ENCODE results near the gene SOWAHA. TPM values are rescaled to one million over a fixed set of nuclear protein-coding genes. Genes with fewer than 3 reads are reported as not detected.

Gene SOWAHA
- total RNA-seq, 1 experiment from 2014 or later, result 0.78 TPM

DNA sequence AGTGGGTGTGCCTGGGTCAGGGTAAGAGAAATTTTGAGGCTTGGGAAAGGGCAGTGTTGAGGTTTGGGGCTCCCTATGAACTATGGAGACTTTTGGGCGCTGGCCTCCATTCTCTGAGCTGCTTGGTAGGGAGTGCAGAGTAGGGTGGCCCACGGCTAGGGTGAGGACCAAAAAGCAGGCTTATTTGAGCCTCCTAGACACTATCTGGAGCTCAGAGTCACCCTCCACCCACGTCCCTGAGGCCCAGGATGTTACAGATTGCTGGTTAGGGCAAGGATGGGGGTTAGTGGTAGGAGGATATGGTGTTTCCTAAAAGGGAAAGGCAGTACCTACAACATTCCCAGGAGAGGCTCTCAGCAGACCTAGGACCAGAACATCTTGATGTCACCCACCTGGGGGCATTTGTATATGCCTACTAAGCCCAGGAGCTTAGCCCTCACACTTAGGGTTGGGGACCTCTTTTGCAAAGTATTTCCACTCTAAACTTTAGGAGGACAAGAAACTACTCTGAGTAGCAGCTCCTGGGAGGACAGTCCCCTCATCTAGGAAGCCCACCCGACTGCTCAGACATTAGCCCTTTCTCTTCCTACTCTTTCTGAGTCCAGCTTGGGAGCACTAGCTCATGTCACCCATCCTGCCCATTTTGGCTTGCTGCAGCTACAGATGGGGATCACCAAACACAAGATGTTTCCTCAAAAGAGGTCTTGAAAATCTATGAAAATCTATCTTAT, 15.0 kb downstream of the SOWAHA start:
- no peak overlapping the region for H3K4me3 Mint-ChIP-seq (ENCODE audit: low read depth, unreplicated experiment)
- no peaks in the 10 kb centered on the region for H3K27me3 Mint-ChIP-seq (ENCODE audit: unreplicated experiment)
- BruUV-seq (replicated peaks), result TSS peak; percentile 43

DNA sequence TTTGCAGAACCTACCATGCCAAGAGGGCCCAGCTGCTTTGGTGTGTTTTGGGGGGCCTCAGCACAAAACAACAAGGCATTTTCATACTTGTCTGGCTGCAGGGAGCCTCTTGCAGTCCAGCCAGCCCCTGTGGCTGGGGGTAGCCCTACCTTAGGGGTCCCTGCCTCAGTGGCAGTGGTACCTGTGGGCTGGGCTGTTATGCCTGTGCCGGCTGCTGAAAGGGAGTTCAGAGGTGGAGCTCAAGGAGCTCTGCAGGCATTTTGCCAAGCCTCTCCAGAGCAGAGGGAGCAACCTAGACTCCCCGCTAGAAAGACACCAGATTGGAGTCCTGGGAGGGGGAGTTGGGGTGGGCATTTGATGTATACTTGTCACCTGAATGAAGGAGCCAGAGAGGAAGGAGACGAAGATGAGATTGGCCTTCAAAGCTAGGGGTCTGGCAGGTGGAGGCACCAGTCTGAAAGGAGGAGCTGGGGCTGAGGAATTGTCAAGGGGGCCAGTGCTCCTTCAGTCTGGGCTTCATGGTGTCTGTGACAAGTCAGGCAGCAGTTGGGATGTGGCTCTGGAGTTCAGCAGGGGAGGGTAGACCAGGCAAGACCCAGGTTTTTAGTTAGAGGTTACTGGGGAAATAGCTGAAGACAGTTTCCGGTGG, 15.9 kb downstream of the SOWAHA start:
- CTCF ChIA-PET, result interaction anchor here (0.8 to 3.2 kb wide), 5 partner anchors 16 to 59 kb away, joined by 3 to 23 read pairs (median 3); no protein-coding TSS in a partner anchor
- H3K36me3 Mint-ChIP-seq (ENCODE audit: insufficient read depth, unreplicated experiment), result peaks cover 35% of the 10 kb centered on the region
- peak overlapping the region; percentile 78 for H3K27ac Mint-ChIP-seq (ENCODE audit: unreplicated experiment)
- no peak for DNase-seq
- no peak for TF ChIP-seq CTCF (IDR thresholded peaks at IDR 0.05; ENCODE audit: unreplicated experiment)
- H3K9me3 Mint-ChIP-seq (ENCODE audit: low read depth, unreplicated experiment), result no peaks in the 10 kb centered on the region
- H3K4me1 Mint-ChIP-seq (ENCODE audit: low read depth, unreplicated experiment), result peaks cover 19% of the 10 kb centered on the region
- H3K4me3 Mint-ChIP-seq (ENCODE audit: low read depth, unreplicated experiment), result peak overlapping the region; percentile 95
- no TSS peak for BruUV-seq (replicated peaks)
- H3K27me3 Mint-ChIP-seq (ENCODE audit: unreplicated experiment), result no peaks in the 10 kb centered on the region
- intact Hi-C loops (cut with micrococcal nuclease; ENCODE audit: unreplicated experiment), result loop anchor here (2.0 to 10.0 kb wide), 2 partner anchors 54 to 244 kb away; no protein-coding TSS in a partner anchor

More for the DNA sequence above, 15.0 kb downstream of the SOWAHA start:
- Mint-ChIP-seq H3K36me3 (ENCODE audit: insufficient read depth, unreplicated experiment) (peaks cover 38% of the 10 kb centered on the region), H3K4me1 (ENCODE audit: low read depth, unreplicated experiment) (peaks cover 19% of the 10 kb centered on the region), H3K9me3 (ENCODE audit: low read depth, unreplicated experiment) (no peaks in the 10 kb centered on the region), H3K27ac (ENCODE audit: unreplicated experiment) (no peak overlapping the region)
- TF ChIP-seq CTCF (IDR thresholded peaks at IDR 0.05; ENCODE audit: unreplicated experiment), result no peak
- CTCF ChIA-PET, result interaction anchor here (0.5 to 3.2 kb wide), 4 partner anchors 21 to 440 kb away, joined by 3 to 23 read pairs (median 4); no protein-coding TSS in a partner anchor
- no peak for DNase-seq
- intact Hi-C loops (cut with micrococcal nuclease; ENCODE audit: unreplicated experiment), result loop anchor here (2.0 to 10.0 kb wide), 2 partner anchors 55 to 243 kb away; no protein-coding TSS in a partner anchor

DNA sequence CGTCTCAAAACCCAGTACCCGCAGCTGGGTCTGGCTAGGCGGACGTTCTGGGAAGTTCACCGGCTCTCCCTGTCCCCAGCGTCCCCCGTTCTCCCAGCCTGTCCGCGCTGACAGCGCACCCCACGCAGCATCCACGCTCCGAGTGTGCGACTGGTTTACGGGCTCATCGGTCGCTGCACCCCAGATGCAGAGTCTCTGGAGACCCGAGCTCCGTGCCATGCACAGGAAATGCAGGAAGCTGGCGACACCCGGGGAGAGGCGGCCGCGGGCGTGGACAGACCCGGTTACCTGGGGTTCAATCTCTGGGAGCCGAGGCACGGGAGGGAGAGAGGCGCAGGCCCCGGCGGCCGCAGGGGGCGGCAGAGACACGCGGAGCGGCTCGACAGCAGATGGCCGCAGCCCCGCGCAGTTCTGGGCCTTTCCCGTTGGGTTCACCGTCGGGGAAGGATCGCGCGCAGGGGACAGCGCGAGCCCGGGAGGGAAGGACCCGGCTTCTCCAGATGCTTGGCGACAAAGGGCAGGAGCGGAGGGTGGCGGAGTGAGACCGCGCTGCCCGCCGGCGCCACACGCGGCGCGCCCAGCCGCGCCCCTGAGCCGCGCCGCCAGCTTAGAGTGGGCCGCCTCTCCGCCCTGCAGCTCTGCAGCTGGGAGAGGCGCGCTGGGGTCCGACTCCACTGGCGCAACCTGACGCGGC, 16.8 kb downstream of the SOWAHA start:
- no TSS peak for BruUV-seq (replicated peaks)
- TF ChIP-seq CTCF (IDR thresholded peaks at IDR 0.05; ENCODE audit: unreplicated experiment), result peak; percentile 91
- intact Hi-C loops (cut with micrococcal nuclease; ENCODE audit: unreplicated experiment), result loop anchor here (2.0 to 10.0 kb wide), 2 partner anchors 53 to 245 kb away; no protein-coding TSS in a partner anchor
- Mint-ChIP-seq H3K27me3 (ENCODE audit: unreplicated experiment) (no peaks in the 10 kb centered on the region), H3K9me3 (ENCODE audit: low read depth, unreplicated experiment) (no peaks in the 10 kb centered on the region), H3K36me3 (ENCODE audit: insufficient read depth, unreplicated experiment) (peaks cover 35% of the 10 kb centered on the region), H3K27ac (ENCODE audit: unreplicated experiment) (peak overlapping the region; percentile 78), H3K4me3 (ENCODE audit: low read depth, unreplicated experiment) (peak overlapping the region; percentile 95), H3K4me1 (ENCODE audit: low read depth, unreplicated experiment) (peaks cover 19% of the 10 kb centered on the region)
- CTCF ChIA-PET, result interaction anchor here (0.8 to 3.2 kb wide), 4 partner anchors 15 to 58 kb away, joined by 3 to 23 read pairs (median 4); no protein-coding TSS in a partner anchor
- DNase-seq, result peak; percentile 93

DNA sequence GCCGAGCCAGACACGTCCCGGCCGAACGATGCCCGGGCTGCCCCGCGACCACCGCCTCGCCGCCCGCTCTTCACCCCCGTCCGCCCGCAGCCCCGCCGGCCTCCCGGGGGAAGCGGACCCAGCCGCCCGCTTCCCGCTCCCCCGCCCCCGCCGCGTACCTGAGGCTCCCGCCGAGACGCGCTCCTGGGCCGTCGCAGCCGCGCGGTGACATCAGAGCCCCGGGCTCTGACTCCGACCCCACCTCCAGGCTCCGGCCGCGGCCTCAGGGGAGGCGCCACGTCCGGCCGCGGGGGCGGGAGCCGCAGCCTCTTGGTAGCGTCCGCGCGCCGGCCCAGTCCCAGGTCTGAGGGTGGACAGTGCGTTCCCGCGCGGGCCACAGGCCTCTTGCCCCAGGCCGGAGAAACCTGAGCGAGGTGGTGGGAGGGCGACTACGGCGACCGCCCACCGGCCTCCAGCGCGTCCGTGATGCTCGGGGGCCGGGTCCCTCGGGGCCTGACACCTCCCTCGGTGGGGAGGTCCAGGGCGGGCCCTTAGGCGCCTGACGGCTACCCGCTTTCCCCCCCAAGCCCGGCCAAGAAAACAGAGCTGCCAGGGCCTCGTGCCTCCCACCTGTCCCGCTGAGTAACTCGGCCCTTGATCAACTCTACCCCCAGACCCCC, 17.5 kb downstream of the SOWAHA start, which contains the start of gene SHROOM1:
TSS of gene SHROOM1 (minus strand) at position 212 of the 659 bp plus-strand sequence. CDS start 4,507 bp downstream, outside the sequence.
- CTCF ChIA-PET, result interaction anchor here (1.1 to 3.2 kb wide), 2 partner anchors 33 to 53 kb away, joined by 4 to 23 read pairs; no protein-coding TSS in a partner anchor
- intact Hi-C loops (cut with micrococcal nuclease; ENCODE audit: unreplicated experiment), result no loop called here
- TF ChIP-seq CTCF (IDR thresholded peaks at IDR 0.05; ENCODE audit: unreplicated experiment), result no peak
- DNase-seq, result peak; percentile 83
- Mint-ChIP-seq H3K36me3 (ENCODE audit: insufficient read depth, unreplicated experiment) (peaks cover 35% of the 10 kb centered on the region), H3K27me3 (ENCODE audit: unreplicated experiment) (no peaks in the 10 kb centered on the region), H3K9me3 (ENCODE audit: low read depth, unreplicated experiment) (no peaks in the 10 kb centered on the region), H3K27ac (ENCODE audit: unreplicated experiment) (peak within 1 kb of the TSS; percentile 79), H3K4me3 (ENCODE audit: low read depth, unreplicated experiment) (peak within 1 kb of the TSS; percentile 95), H3K4me1 (ENCODE audit: low read depth, unreplicated experiment) (peaks cover 19% of the 10 kb centered on the region)
- BruUV-seq (replicated peaks), result no TSS peak

Measured in Calu3 (cell line).